ENCODE data around the gene TMEM9B.

GRCh38 chr11:8961401-8961800 is 2.8 kb downstream of the TMEM9B start:
- TF ChIP-seq POLR2AphosphoS5 (IDR thresholded peaks at IDR 0.05; ENCODE audit: low read depth) (no peak), NANOG (IDR thresholded peaks at IDR 0.05; ENCODE audit: borderline replicate concordance) (no peak), CTCF (conservative IDR thresholded peaks at IDR 0.05; ENCODE audit: low read depth in 2 of 2) (no peak), EZH2 (IDR thresholded peaks at IDR 0.05; ENCODE audit: low read depth, unreplicated experiment) (no peak), EZH2phosphoT487 (IDR thresholded peaks at IDR 0.05; ENCODE audit: unreplicated experiment) (no peak), REST (IDR thresholded peaks at IDR 0.05; ENCODE audit: unreplicated experiment) (no peak), JUNB (IDR thresholded peaks at IDR 0.05; ENCODE audit: unreplicated experiment) (no peak), ETS1 (IDR thresholded peaks at IDR 0.05) (no peak), STAT1 (IDR thresholded peaks at IDR 0.05; ENCODE audit: unreplicated experiment) (no peak), ZNF462 (CRISPR knock-in tag; IDR thresholded peaks at IDR 0.05) (no peak), CREB1 (CRISPR knock-in tag; IDR thresholded peaks at IDR 0.05; ENCODE audit: low read depth) (no peak)

Measured in GM23338 (cell line).